HUES64 (cell line): Measurements from ENCODE around the gene ARID3A.
"Not testable (repeated sequence)": the region's sequence is repeated elsewhere in the genome, so short reads cannot be mapped to it uniquely, and the experiment has no call there.

ENCODE experiments used
- H3K27ac ChIP-seq: 2 replicates; pipeline ENCODE4 v1.7.0; 2013; ENCODE audit warnings: low read depth, low read length, inconsistent platforms
- H3K27me3 ChIP-seq: 2 replicates; pipeline ENCODE4 v1.6.1; 2013; ENCODE audit warnings: mild to moderate bottlenecking, low read length; ENCODE audit not compliant: insufficient read depth
- H3K36me3 ChIP-seq: 2 replicates; pipeline ENCODE4 v1.6.1; 2013; ENCODE audit warnings: mild to moderate bottlenecking, low read length; ENCODE audit not compliant: insufficient read depth
- H3K4me1 ChIP-seq: 2 replicates; pipeline ENCODE4 v1.6.1; 2013; ENCODE audit warnings: mild to moderate bottlenecking, low read length, moderate library complexity; ENCODE audit not compliant: insufficient read depth
- H3K4me3 ChIP-seq: 2 replicates; pipeline ENCODE4 v1.5.1; 2013; ENCODE audit warnings: mild to moderate bottlenecking, low read length, moderate library complexity
- H3K9ac ChIP-seq: 2 replicates; pipeline ENCODE4 v1.6.1; 2013; ENCODE audit warnings: mild to moderate bottlenecking, low read depth, low read length
- H3K9me3 ChIP-seq: 2 replicates; pipeline ENCODE4 v1.6.1; 2013; ENCODE audit warnings: low read depth, low read length; ENCODE audit not compliant: insufficient read depth
- WGBS: fragments of 150-250, 120-280 bp; methylation state at CpG from one replicate; pipeline ENCODE4 v1.1.7; 2013; ENCODE audit warnings: missing lambda C conversion rate; 5-methylcytosine and 5-hydroxymethylcytosine counted together

The ARID3A gene

DNA sequence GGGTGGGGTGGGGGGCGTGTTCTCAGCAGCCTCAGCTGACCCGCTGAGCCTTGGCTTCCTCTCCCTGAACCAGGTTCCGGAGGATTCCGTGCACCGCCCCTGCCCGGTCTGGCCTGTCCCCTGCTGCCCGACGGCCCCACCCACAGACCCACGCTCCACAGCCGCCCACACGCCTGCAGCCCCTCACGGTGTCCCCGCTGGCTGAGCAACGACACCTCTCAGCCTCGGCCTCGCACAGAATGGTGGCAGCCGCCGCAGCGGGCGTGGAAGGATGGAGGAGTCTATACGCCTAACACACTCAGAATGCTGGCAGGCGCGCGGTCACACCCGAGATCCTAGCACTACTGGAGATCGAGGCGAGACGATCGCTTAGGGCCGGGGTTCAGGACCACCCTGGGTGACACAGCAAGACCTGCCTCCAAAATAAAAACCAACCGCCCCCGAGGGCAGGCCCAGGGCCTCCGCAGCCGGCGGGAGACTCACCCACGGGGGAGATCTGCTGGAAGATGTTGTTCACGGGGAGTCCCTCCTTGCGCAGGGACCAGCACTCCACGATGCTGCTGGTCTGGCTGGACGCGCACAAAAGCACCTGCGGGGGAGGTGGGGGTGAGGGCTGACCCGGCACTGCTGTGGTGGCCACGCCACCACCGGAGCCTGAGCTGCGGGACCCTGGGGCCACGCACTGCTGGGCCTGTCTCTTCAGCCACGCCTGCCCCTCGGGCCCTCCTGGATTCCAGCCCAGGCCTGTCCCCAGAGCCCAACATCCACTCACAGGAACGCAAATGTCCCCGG is 41.2 kb upstream of the ARID3A start:
- WGBS, result 94% methylated on average over 51 of the region's 51 CpGs

DNA sequence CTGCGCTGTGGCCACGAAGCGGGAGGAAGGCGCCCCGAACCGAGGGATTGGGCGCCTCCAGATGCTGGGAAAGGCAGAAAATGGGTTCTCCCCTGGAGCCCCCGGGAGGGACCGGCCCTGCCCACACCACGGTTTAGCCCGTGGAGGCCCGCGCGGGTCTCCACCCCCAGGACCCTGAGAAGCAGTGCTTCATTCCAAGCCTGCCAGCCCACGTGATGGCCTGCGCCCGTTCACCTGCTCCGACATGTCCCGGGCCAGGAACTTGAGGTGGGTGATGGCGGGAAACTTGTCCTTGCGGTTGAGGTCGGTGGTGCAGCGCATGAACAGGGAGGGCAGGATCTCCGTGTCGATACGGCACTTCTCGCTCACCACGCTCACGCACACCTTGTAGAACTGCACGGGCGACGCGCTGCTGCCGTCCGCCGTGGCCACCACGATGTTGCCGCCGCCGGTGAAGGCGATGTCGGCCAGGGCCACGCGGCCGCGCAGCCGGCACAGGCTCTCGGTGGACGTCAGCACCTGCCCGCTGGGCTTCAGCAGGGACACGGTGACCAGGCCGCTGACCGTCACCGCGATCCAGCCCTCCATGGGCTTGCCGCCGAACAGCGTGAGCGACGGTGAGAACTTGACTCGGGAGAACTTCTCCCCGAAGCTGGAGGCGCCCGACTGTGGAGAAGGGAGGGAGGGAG is 40.2 kb upstream of the ARID3A start:
- no peak overlapping the region for H3K9ac ChIP-seq
- no peak overlapping the region for H3K27ac ChIP-seq
- no peaks in the 10 kb centered on the region for H3K9me3 ChIP-seq
- no peak overlapping the region for H3K4me3 ChIP-seq
- H3K27me3 ChIP-seq, result no peaks in the 10 kb centered on the region
- H3K4me1 ChIP-seq, result no peaks in the 10 kb centered on the region
- H3K36me3 ChIP-seq, result peaks cover 58% of the 10 kb centered on the region
- 96% methylated on average over 64 of the region's 64 CpGs for WGBS

More for the DNA sequence above, 41.2 kb upstream of the ARID3A start:
- Histone ChIP-seq H3K4me1 (no peaks in the 10 kb centered on the region), H3K9me3 (no peaks in the 10 kb centered on the region), H3K27me3 (no peaks in the 10 kb centered on the region), H3K9ac (no peak overlapping the region), H3K4me3 (no peak overlapping the region), H3K36me3 (peaks cover 52% of the 10 kb centered on the region), H3K27ac (no peak overlapping the region)

DNA sequence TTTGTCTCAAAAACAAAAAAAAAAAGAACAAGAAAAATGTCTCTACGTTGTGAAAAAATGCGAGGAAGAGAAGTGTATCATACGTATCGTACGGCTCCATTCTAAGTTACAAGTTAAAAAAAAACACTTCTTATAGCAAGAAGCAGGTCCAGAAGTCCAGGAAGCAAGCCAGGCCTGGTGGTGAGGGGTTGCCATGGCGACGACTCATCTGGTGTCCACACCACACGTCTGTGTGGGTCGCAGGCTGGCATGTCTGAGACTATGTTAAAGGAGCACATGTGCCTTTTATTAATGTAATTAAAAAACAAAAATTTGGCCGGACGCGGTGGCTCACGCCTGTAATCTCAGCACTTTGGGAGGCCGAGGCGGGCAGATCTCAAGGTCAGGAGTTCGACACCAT is 38.8 kb upstream of the ARID3A start:
- Histone ChIP-seq H3K36me3 (peaks cover 47% of the 10 kb centered on the region), H3K4me1 (no peaks in the 10 kb centered on the region), H3K9ac (no peak overlapping the region), H3K4me3 (no peak overlapping the region), H3K27me3 (no peaks in the 10 kb centered on the region), H3K27ac (no peak overlapping the region), H3K9me3 (no peaks in the 10 kb centered on the region)
- 92% methylated on average over 16 of the region's 16 CpGs for WGBS

DNA sequence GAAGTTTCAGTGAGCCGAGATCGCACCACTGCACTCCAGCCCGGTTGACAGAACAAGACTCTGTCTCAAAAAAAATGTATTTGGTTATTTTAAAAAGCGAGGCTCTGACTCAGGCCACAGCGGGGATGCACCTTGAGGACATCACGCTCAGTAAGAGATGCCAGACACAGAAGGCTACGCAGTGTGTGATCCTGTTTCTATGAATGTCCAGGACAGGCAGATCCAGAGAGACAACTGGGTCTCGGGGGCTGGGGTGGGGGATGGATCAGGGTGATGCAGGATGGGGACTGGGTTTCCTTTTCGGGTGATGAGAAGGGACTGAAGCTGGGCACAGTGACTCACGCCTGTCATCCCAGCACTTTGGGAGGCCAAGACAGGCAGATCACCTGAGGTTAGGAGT is 38.2 kb upstream of the ARID3A start:
- Histone ChIP-seq H3K27me3 (no peaks in the 10 kb centered on the region), H3K9ac (no peak overlapping the region), H3K4me1 (no peaks in the 10 kb centered on the region), H3K27ac (no peak overlapping the region), H3K9me3 (no peaks in the 10 kb centered on the region), H3K36me3 (peaks cover 43% of the 10 kb centered on the region), H3K4me3 (no peak overlapping the region)
- WGBS, result 94% methylated on average over 10 of the region's 10 CpGs

DNA sequence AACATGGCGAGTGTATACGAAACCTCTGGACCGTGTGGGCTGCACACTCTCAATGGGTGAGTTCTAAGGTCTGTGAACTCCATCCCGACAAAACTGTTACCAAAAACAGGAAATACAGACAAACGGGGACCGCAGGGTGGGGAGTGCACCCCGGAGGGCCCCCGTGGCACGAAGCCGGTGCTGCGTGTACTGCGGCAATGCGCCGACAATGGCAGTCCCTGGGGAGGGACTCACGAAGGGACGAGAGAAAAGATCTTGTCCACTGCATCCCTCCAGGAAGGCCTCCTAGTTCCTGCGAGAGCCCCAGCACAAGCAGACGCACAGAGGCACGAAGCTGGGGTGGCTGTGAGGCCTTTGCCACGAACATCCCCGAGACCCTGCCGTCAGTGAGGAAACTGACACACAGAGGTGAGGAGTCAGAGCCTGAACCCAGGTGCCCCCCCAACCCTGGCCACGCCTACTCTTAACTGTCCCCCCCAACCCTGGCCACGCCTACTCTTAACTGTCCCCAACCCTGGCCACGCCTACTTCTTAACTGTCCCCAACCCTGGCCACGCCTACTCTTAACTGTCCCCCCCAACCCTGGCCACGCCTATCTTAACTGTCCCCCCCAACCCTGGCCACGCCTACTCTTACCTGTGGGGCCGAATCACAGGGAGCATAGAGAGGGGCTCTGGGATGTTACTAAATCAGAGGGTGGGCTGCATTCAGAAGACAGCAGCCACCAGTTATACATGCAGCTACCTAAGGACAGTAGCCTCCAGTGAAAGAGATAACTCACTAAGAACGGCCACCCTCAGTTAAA is 37.1 kb upstream of the ARID3A start:
- Histone ChIP-seq H3K4me3 (no peak overlapping the region), H3K36me3 (peaks cover 37% of the 10 kb centered on the region), H3K27me3 (no peaks in the 10 kb centered on the region), H3K4me1 (no peaks in the 10 kb centered on the region), H3K9ac (no peak overlapping the region), H3K9me3 (no peaks in the 10 kb centered on the region), H3K27ac (no peak overlapping the region)
- 94% methylated on average over 30 of the region's 30 CpGs for WGBS

DNA sequence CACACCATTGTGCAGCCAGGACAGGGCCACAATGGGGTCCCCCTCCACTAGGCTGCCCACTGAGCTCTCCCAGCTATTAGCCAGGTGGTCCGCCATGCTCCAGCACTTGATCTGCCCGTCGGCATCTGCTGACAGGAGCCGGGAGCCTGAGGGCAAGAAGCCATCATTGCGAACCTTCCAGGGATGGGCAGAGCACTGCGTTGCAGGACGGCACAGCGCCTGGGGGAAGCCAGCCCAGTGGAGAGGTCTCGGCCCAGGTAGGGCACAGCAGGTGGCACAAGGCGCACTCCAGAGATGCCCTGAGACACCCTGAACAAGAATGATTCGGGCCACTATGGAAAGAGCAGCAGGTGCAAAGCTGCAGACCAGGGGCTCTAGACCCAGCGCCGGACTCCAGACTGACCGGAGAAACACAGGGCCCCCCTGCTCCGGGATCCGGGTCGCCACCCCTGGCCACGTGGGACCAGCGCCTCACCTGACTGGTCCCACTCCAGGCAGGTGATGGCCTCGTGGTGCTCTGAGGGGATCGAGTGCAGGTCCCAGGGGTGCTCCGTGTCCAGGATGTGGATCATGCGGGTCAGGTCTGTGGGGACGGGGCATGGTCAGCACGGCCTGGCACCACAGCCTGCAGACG is 36.1 kb upstream of the ARID3A start:
- H3K9ac ChIP-seq, result no peak overlapping the region
- 95% methylated on average over 26 of the region's 26 CpGs for WGBS
- peaks cover 36% of the 10 kb centered on the region for H3K36me3 ChIP-seq
- H3K27me3 ChIP-seq, result no peaks in the 10 kb centered on the region
- no peak overlapping the region for H3K27ac ChIP-seq
- no peak overlapping the region for H3K4me3 ChIP-seq
- H3K9me3 ChIP-seq, result no peaks in the 10 kb centered on the region
- H3K4me1 ChIP-seq, result no peaks in the 10 kb centered on the region

DNA sequence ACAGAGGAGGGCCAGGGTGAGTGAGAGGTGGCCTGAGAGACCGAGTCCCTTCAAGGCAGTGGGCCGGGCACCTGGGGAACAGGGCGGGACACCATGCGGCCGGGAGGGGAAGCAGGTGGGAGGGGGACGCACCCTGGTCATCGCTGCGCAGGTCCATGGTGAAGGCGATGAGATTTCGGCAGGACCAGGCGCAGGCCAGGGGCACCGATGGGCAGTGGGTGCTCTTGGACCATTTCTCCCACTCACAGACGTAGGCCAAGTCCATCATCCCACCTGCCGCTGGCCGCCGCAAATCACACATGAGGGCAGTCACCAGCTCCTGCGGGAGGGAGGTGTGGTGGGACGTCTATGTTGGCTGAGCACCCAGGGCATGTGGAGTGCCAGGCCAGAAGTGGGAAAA is 35.0 kb upstream of the ARID3A start:
- H3K9ac ChIP-seq, result no peak overlapping the region
- WGBS, result 96% methylated on average over 18 of the region's 18 CpGs
- H3K4me1 ChIP-seq, result no peaks in the 10 kb centered on the region
- H3K27ac ChIP-seq, result no peak overlapping the region
- no peak overlapping the region for H3K4me3 ChIP-seq
- no peaks in the 10 kb centered on the region for H3K9me3 ChIP-seq
- H3K36me3 ChIP-seq, result peaks cover 32% of the 10 kb centered on the region
- no peaks in the 10 kb centered on the region for H3K27me3 ChIP-seq

DNA sequence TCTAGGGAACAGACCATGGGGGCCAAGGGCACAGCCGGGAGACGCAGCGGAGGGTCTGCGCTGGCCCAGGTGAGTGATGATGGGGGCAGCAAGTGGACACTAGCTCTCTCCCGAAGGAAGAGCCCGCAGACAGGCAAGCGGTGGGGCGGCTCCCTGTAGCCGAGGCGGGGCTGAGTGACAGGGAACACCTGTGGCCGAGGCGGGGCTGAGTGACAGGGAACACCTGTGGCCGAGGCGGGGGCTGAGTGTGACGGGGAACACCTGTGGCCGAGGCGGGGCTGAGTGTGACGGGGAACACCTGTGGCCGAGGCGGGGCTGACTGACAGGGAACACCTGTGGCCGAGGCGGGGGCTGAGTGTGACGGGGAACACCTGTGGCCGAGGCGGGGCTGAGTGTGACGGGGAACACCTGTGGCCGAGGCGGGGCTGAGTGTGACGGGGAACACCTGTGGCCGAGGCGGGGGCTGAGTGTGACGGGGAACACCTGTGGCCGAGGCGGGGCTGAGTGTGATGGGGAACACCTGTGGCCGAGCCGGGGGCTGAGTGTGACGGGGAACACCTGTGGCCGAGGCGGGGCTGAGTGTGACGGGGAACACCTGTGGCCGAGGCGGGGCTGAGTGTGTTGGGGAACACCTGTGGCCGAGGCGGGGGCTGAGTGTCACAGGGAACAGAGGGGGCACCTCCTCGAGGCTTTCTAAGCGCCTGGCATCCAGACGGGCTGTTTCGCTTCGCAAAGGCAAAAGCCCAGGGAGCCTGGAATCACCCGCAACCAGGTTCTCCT is 34.2 kb upstream of the ARID3A start:
- peak overlapping the region; percentile 89 for H3K4me3 ChIP-seq
- H3K9ac ChIP-seq, H3K27ac ChIP-seq, H3K27me3 ChIP-seq, H3K9me3 ChIP-seq, H3K4me1 ChIP-seq: not testable (repeated sequence)
- H3K36me3 ChIP-seq, result peaks cover 29% of the 10 kb centered on the region
- WGBS, result 93% methylated on average over 50 of the region's 50 CpGs

DNA sequence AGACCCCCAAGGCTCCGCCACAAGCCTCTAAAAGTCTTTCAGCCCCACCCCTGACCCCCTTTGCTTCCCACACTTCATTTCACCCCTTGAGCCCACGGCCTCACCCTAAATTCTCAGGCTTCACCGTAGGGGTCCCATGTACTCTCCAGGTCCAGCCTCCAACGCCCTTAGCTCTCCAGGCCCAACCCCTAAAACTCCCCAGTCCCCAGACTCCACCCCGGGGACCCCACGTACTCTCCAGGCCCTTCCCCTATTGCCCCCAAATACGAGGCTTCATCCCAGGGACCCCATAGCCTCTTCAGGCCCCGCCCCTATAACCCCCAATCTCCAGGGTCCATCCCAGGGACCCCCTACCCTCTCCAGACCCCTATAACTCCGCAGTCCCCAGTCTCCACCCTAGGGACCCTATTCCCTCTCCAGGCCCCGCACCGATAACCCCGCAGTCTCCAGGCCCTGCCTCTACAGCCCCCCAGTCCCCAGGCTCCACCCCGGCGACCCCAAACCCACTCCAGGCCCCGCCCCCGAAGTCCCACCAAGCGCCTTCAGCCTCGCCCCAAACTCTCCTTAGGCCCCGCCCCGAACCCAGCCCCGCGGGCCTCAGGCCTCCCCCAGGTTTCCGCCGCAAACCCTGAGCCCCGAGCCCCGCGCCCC is 33.5 kb upstream of the ARID3A start:
- no peaks in the 10 kb centered on the region for H3K27me3 ChIP-seq
- peak overlapping the region; percentile 57 for H3K9ac ChIP-seq
- no peaks in the 10 kb centered on the region for H3K4me1 ChIP-seq
- WGBS, result 6% methylated on average over 27 of the region's 27 CpGs
- H3K9me3 ChIP-seq, result no peaks in the 10 kb centered on the region
- peaks cover 32% of the 10 kb centered on the region for H3K36me3 ChIP-seq
- H3K4me3 ChIP-seq, result peak overlapping the region; percentile 89
- H3K27ac ChIP-seq, result peak overlapping the region; percentile 91; the same call in 1 of the 2 replicates
